Caki2 (cell line): ENCODE measurements around the gene SMAD5. TPM values are rescaled to one million over a fixed set of nuclear protein-coding genes. Genes with fewer than 3 reads are reported as not detected.

Source experiments
- DNase-seq: peaks from one replicate; pipeline ENCODE4 v3.0.0-alpha.2; 2015; ENCODE audit warnings: low read depth
- in situ Hi-C: cut with HindIII; loops from 2 replicates; pipeline ENCODE4 v1.10.0; 2016; ENCODE audit warnings: low sequenced_read_pairs, low pct_unique_long_range_greater_than_20kb, mixed read lengths
- total RNA-seq: library from RNA; depleted of rRNA; stranded (reverse); fragments of >200 nt; shearing (Covaris generic); gene quantifications from 2 replicates; pipeline ENCODE4 v1.2.3, GENCODE V29; 2014; ENCODE audit warnings: low replicate concordance

The SMAD5 gene
- total RNA-seq, 1 experiment from 2014 or later: 15.5 TPM

- no peak for DNase-seq
- in situ Hi-C loops: no loop called here
Observed at GRCh38 chr5:136190091-136190720, 57.6 kb downstream of the SMAD5 start.

DNA sequence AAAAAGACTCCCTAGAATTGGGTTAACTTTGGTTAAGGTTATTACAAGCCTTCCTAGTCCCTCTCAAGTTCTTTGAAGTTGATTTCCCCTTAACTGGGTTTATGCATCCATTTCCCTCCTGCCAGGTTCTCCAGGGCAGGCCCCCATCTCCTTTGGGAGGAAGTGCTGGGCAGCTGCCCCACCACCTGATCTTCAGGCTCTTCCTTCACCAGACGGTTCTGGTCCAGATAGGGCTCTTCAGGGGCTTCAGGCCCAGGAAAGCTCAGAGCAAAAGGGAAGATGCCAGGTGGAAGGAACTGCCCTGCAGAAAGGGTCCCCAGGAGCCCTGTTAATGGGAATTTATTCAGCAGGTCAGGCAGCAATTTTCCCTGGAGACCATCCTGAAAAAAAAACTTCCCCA is 58.3 kb downstream of the SMAD5 start:
- in situ Hi-C loops: no loop called here
- DNase-seq: no peak

DNA sequence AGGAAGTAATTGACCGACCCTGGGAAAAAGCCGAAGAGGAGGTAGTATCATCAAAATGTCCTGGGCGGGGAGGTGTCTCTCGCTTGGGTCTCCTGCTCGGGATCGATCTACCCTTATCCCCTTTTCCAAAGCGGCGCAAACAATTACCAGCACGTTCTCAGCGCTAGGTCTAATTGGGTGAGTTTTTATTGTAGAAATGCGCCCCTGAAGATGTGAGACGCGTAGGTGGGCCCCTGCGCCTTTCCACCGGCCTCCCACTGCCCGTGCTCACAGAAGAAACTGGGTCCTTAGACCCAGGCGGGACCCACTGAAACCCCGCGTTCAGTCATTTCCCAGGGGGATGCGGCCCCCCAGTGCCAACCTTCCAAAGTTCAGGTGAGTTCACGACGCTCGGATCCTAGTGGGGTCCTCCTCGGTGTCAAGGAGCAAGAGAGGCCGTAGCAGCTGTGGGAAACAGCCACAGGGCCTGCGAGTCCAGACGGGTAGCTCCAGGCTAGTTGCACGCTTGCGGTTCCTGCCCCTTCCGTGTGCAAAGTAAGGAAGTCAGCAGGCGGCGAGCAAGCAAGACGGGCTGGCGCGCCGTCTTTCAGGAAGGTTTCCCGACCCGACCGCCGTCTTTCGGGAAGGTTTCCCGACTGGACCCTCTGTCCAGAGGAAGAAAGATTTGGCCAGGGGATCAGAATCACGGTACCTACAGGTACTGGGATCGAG is 58.8 kb downstream of the SMAD5 start:
- DNase-seq: no peak
- in situ Hi-C loops: no loop called here

GRCh38 chr5:136192015-136192525 is 59.4 kb downstream of the SMAD5 start:
- DNase-seq: peak; percentile 21
- in situ Hi-C loops: no loop called here

GRCh38 chr5:136192526-136193321 is 60.1 kb downstream of the SMAD5 start, which contains the start of gene SMIM32:
Gene SMIM32, minus strand, starts transcription at chr5:136193162. Its CDS starts 638 bp downstream, at chr5:136192524.
- peak; percentile 29 for DNase-seq
- in situ Hi-C loops: no loop called here

GRCh38 chr5:136193322-136193935 is 60.8 kb downstream of the SMAD5 start:
- in situ Hi-C loops: no loop called here

GRCh38 chr5:136194576-136194975 is 61.9 kb downstream of the SMAD5 start:
- in situ Hi-C loops: no loop called here
- no peak for DNase-seq

More at GRCh38 chr5:136193322-136193935, 60.8 kb downstream of the SMAD5 start:
- no peak for DNase-seq

DNA sequence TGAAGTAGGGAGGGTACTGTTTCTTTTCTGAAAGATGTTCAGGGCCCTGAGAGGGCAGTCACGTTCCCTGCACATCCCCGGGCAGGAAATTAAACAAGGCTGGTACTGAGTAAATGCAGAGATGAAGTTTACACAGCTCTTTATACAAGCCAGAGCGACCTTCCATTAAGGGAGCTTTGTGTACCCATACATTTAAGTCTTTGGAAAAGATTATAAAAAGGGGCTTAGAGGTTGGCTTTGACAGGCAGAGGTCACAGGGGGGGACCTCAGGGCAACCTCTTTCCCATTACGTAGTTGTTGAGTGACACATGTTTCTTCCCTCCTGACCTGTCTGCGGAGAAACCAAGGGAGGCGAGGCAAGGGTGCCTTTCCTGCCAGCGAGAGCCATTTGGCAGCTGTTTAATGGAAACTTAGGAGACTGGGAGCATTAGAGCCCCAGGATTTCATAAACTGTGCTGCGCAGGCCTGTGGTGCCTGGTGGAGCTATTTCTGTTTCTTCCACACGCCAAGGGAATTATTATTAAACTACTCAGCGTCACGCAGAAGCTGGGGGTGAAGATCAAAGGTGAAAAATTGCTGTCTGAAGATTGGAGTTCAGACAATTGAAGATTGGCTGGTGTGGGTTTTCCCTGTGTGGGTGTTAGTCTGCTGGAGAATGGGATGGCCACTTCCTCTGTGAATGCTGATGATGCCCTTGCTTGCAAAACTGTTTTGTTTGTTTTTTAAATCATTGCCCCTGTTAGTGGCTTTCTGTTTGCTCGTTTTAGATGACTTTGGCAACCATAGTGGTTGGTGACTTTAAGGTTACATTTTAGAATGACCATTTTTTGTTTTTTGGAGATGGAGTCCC is 63.6 kb downstream of the SMAD5 start:
- in situ Hi-C loops: no loop called here
- no peak for DNase-seq

DNA sequence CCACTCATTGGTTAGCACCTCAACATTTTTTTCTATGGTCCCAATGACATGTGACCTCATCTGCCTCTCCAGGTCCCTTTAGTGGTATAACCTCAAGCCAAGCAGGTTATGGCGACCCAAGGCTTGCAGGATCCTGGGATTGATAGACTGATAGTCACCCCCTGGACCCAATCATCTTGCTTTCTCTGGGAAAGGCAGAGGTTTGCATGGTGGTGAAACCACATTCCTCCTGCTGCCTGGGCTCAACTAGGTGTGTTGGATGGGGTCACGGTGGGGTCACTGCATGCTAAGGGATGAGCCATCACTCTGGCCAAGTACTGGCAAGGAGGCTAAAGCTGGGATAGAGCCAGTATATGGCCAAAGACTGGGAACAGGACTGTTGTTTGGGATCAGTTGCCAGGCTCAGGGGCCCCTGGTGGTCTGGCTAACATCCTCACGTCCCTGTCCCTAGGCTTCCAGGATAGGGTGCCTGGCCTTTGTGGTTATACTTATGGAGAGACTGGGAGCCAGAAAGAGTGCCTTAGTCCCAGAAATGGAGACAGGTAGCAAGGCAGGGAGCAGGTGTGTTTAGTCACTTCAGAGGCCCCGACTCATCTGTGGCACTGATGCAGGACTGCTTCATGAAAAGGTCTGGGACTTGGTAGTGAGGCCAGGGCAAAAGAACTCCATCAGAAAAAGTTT is 65.0 kb downstream of the SMAD5 start:
- in situ Hi-C loops: no loop called here
- DNase-seq: no peak

DNA sequence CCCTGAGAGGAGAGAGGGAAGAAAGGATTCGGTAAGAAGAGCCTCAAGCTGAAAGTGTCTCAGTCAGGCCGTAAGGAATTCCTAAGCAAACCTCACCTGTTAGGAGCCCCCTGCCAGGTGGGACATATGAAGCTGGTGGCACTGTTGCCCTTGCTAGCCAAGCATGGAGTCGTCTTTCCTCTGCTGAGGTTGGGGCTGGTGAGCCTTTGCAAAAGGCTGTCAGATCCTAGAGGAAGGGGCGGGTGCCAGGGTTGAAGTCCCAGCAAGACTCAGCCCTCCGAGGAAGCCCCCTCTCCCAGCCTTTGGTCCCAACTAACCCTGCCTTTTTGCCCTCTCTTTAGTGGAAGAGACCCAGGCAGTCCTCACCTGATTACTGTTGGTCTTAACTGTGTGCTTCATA is 65.8 kb downstream of the SMAD5 start:
- in situ Hi-C loops: no loop called here
- no peak for DNase-seq

GRCh38 chr5:136199408-136199807 is 66.8 kb downstream of the SMAD5 start:
- no peak for DNase-seq
- in situ Hi-C loops: no loop called here

DNA sequence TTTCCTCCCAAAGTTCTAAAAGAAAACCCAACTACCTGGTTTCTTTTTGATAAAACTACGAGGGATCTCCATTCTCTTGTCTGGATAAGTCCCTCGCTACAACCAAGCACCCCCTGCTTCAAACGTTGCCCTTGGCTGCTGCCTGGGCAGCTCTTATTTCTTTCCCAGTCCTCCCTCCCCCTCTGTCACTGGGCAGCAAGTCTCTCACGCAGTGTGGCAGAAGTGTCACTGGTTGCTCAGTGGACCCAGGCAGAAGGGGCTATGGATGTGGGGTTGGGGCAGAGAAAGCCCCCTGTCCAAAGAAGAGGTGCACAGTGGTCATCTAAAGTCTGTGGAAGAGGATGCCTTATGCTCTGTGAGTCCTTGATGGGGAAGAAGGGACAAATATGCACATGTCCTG is 67.5 kb downstream of the SMAD5 start:
- in situ Hi-C loops: no loop called here
- no peak for DNase-seq

DNA sequence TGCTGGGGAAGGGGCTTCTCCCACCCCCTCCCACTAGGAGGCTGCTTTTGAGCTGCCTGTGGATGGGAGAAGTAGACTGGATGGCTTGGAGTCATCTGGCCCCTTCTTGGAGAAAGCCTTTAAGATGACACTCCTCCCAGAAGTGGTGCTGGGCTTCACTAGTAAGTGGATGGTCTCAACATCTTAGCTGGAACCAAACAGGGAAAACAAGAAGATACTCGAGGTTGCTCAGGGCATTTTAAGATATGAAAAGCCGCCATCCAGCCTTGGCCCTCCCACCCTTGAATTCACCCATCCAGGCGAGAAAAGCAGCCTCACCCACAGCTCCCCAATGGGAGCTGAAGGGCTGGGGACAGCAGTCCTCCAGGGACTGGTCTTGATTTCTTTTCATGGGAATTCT is 68.1 kb downstream of the SMAD5 start:
- no peak for DNase-seq
- in situ Hi-C loops: no loop called here

GRCh38 chr5:136201870-136202269 is 69.2 kb downstream of the SMAD5 start:
- no peak for DNase-seq
- in situ Hi-C loops: no loop called here

GRCh38 chr5:136202469-136203205 is 70.0 kb downstream of the SMAD5 start:
- in situ Hi-C loops: no loop called here
- no peak for DNase-seq

DNA sequence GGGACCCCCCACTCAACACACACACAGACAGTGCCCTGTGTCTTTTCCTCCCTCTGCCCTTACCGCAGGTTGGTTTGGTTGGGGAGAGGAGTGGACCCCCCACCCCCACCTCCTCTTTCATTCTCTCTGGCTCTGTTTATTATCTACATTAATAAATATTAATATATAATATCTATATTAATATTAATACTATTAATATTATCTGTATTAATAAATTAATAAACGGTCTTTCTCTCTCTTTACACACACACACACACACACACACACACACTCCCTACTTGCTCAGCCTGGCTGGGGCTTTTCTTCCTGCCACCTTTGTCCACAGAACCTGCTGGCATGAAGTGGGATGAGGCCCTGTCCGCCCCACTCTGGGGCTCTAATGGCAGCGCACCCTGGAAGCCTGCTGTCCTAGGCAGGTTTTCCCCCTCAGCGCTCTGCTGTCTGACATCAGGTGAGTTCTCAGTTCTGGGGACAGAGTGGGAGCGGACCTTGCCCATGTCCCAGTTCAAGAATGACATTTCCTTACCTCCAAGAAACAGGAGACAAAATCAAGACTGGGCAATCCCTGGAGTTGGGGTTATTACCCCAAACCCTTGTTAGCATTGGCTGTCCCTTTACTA is 70.8 kb downstream of the SMAD5 start:
- in situ Hi-C loops: no loop called here

More for the DNA sequence above, 70.8 kb downstream of the SMAD5 start:
- no peak for DNase-seq
